Measurements from ENCODE around the gene HEBP1.

The HEBP1 gene

DNA sequence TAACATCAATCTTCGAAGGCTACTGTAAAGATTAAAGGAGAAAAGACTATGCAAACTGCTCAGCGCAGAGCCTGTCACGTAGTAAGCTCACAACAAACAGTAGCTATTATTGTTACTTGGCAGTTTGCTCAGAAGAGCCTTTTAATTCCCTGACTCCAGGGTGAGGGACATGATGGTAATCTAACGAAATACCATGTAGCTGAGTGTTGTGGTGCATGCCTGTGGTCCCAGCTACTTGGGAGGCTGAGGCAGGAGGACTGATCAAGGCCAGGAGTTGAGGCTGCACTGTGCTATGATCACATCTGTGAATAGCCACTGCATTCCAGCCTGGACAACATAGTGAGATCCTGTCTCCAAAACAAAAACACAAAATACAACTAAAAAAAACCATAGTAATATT is 22.8 kb downstream of the HEBP1 start:
- Histone ChIP-seq H3K36me3 (ENCODE audit: insufficient read depth) (no peaks in the 10 kb centered on the region), H3K79me2 (ENCODE audit: insufficient read depth, low read depth) (no peaks in the 10 kb centered on the region), H3K4me3 (IDR thresholded peaks at IDR 0.05; ENCODE audit: insufficient read depth, low read depth, low read length) (no peak overlapping the region), H3K4me1 (ENCODE audit: low read depth, poor library complexity, severe bottlenecking) (no peaks in the 10 kb centered on the region), H3K27ac (no peak overlapping the region), H3K4me2 (no peak overlapping the region), H3K27me3 (ENCODE audit: insufficient read depth, low read depth) (no peaks in the 10 kb centered on the region), H4K20me1 (ENCODE audit: insufficient read depth) (no peaks in the 10 kb centered on the region), H2AFZ (ENCODE audit: low read depth) (no peak overlapping the region), H3K9ac (no peak overlapping the region)
- TF ChIP-seq, protein P1, sequence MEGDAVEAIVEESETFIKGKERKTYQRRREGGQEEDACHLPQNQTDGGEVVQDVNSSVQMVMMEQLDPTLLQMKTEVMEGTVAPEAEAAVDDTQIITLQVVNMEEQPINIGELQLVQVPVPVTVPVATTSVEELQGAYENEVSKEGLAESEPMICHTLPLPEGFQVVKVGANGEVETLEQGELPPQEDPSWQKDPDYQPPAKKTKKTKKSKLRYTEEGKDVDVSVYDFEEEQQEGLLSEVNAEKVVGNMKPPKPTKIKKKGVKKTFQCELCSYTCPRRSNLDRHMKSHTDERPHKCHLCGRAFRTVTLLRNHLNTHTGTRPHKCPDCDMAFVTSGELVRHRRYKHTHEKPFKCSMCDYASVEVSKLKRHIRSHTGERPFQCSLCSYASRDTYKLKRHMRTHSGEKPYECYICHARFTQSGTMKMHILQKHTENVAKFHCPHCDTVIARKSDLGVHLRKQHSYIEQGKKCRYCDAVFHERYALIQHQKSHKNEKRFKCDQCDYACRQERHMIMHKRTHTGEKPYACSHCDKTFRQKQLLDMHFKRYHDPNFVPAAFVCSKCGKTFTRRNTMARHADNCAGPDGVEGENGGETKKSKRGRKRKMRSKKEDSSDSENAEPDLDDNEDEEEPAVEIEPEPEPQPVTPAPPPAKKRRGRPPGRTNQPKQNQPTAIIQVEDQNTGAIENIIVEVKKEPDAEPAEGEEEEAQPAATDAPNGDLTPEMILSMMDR (conservative IDR thresholded peaks at IDR 0.05; ENCODE audit: low read depth, low read length): no peak

DNA sequence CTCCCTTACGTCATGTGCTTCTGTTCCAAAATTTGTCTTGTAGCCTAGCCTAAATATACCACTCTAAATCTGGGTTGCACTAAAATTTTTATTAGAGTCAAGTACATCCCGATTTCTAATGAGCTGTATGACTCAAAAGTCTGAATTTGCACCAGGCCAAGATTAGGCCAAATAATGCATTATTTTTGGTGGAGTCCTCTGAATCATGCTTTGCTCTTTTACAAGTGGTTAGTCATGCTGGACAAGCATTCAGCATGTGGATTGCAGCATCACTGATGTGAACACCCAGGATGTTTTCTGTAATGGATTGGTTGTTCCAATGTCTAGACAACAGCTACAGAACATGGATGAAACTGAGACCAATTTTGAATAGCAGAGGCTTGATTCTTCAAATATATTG is 23.7 kb downstream of the HEBP1 start:
- no peaks in the 10 kb centered on the region for H3K4me1 ChIP-seq (ENCODE audit: low read depth, poor library complexity, severe bottlenecking)
- TF ChIP-seq, protein P1 (conservative IDR thresholded peaks at IDR 0.05; ENCODE audit: low read depth, low read length): no peak
- no peaks in the 10 kb centered on the region for H4K20me1 ChIP-seq (ENCODE audit: insufficient read depth)
- H2AFZ ChIP-seq (ENCODE audit: low read depth): no peak overlapping the region
- H3K36me3 ChIP-seq (ENCODE audit: insufficient read depth): no peaks in the 10 kb centered on the region
- no peaks in the 10 kb centered on the region for H3K79me2 ChIP-seq (ENCODE audit: insufficient read depth, low read depth)
- no peak overlapping the region for H3K9ac ChIP-seq
- H3K4me2 ChIP-seq: no peak overlapping the region
- H3K27me3 ChIP-seq (ENCODE audit: insufficient read depth, low read depth): no peaks in the 10 kb centered on the region
- H3K27ac ChIP-seq: no peak overlapping the region
- H3K4me3 ChIP-seq (IDR thresholded peaks at IDR 0.05; ENCODE audit: insufficient read depth, low read depth, low read length): no peak overlapping the region

DNA sequence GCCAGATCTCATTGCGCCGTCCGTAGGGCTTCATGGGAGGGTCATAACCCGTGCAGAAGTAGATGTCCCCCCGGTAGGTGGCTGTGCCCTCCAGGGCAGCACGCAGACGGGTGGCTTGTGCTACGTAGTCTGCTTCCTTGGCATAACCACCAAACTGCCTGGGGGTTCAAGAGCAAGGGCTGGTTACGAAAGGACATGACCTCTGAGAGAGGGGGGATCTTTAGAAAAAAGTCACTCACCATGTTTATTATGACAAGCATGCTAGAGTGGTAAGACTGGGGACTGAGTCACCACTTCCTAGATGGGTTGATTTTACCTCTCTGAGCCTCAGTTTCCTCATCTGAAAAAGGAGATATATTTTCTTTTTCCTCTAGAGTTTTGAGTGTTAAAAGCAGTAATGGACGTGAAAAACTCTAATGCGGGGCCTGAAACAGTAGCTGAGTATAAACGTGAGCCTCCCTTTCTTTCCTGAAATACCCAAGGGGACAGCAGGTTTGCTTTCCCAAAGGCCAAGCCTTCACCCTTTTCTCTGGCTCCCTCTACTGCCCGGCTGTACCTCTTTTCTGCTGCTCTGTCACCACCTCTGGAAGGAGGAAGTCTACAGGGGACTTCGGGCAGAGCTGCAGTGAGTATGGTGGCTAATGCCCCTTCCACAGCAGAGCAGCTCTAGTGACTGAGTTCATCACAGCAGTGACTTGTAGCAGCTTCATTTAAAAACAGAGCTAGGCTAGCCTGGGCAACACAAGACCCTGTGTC is 24.6 kb downstream of the HEBP1 start:
- Histone ChIP-seq H3K27ac (no peak overlapping the region), H4K20me1 (ENCODE audit: insufficient read depth) (no peaks in the 10 kb centered on the region), H3K27me3 (ENCODE audit: insufficient read depth, low read depth) (no peaks in the 10 kb centered on the region), H3K36me3 (ENCODE audit: insufficient read depth) (no peaks in the 10 kb centered on the region), H2AFZ (ENCODE audit: low read depth) (no peak overlapping the region), H3K9ac (no peak overlapping the region), H3K4me2 (no peak overlapping the region), H3K79me2 (ENCODE audit: insufficient read depth, low read depth) (no peaks in the 10 kb centered on the region), H3K4me3 (IDR thresholded peaks at IDR 0.05; ENCODE audit: insufficient read depth, low read depth, low read length) (no peak overlapping the region), H3K4me1 (ENCODE audit: low read depth, poor library complexity, severe bottlenecking) (no peaks in the 10 kb centered on the region)
- TF ChIP-seq, protein P1 (conservative IDR thresholded peaks at IDR 0.05; ENCODE audit: low read depth, low read length): no peak

DNA sequence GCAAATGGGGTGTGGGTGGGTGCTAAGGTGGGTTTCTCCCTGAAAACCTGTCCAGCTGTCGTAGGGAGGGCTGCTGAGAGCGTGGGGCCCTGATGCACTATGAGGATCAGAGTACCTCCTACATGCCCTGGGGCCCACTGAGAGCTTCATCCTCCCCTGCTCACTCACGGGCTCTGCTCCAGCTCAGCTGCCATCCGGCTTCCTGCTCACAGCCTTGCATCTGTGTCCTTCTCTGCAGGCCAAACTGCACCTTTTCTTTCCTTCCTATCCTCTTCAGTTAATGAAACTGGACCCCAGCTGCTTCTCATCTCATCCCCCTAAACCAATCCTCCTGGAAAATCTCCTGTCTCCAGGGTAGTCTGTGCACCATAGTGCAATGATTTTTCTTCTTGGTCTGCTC is 25.9 kb downstream of the HEBP1 start:
- Histone ChIP-seq H3K79me2 (ENCODE audit: insufficient read depth, low read depth) (no peaks in the 10 kb centered on the region), H3K27ac (no peak overlapping the region), H3K4me2 (no peak overlapping the region), H3K4me1 (ENCODE audit: low read depth, poor library complexity, severe bottlenecking) (no peaks in the 10 kb centered on the region), H3K27me3 (ENCODE audit: insufficient read depth, low read depth) (no peaks in the 10 kb centered on the region), H3K9ac (no peak overlapping the region), H3K4me3 (IDR thresholded peaks at IDR 0.05; ENCODE audit: insufficient read depth, low read depth, low read length) (no peak overlapping the region), H3K36me3 (ENCODE audit: insufficient read depth) (no peaks in the 10 kb centered on the region), H2AFZ (ENCODE audit: low read depth) (no peak overlapping the region), H4K20me1 (ENCODE audit: insufficient read depth) (no peaks in the 10 kb centered on the region)
- TF ChIP-seq, protein P1 (conservative IDR thresholded peaks at IDR 0.05; ENCODE audit: low read depth, low read length): no peak
